SIG-M5 treated with dmso at 0.1 percent for 504 hours (cell line): Measurements from ENCODE around the gene ZNF277.

ENCODE experiments used
- DNase-seq: peaks from one replicate; lab custom pipeline; 2025; ENCODE audit not compliant: unreplicated experiment; lab: John Stamatoyannopoulos, UW

ZNF277 gene

GRCh38 chr7:112346381-112347060 is 140.0 kb downstream of the ZNF277 start:
- no peak for DNase-seq

- DNase-seq, result no peak
Measured at GRCh38 chr7:112347088-112347487, 140.6 kb downstream of the ZNF277 start.

GRCh38 chr7:112350585-112350984 is 144.1 kb downstream of the ZNF277 start:
- DNase-seq, result no peak

- no peak for DNase-seq
Measured at GRCh38 chr7:112356596-112356995, 150.1 kb downstream of the ZNF277 start.

- no peak for DNase-seq
Measured at GRCh38 chr7:112357136-112357535, 150.6 kb downstream of the ZNF277 start.

- no peak for DNase-seq
Measured at GRCh38 chr7:112358513-112358912, 152.0 kb downstream of the ZNF277 start.

GRCh38 chr7:112359086-112359485 is 152.6 kb downstream of the ZNF277 start:
- DNase-seq, result no peak

- DNase-seq, result no peak
Measured at GRCh38 chr7:112360681-112361080, 154.2 kb downstream of the ZNF277 start.

GRCh38 chr7:112361154-112361553 is 154.7 kb downstream of the ZNF277 start:
- DNase-seq, result no peak

GRCh38 chr7:112362053-112362650 is 155.7 kb downstream of the ZNF277 start:
- no peak for DNase-seq

- no peak for DNase-seq
Measured at GRCh38 chr7:112362731-112363131, 156.2 kb downstream of the ZNF277 start.

- no peak for DNase-seq
Measured at GRCh38 chr7:112364388-112364787, 157.9 kb downstream of the ZNF277 start.

- no peak for DNase-seq
Measured at GRCh38 chr7:112365551-112365950, 159.1 kb downstream of the ZNF277 start.

GRCh38 chr7:112366886-112367285 is 160.4 kb downstream of the ZNF277 start:
- DNase-seq, result no peak

GRCh38 chr7:112370436-112370835 is 163.9 kb downstream of the ZNF277 start:
- DNase-seq, result no peak

GRCh38 chr7:112371701-112372100 is 165.2 kb downstream of the ZNF277 start:
- no peak for DNase-seq

- DNase-seq, result no peak
Measured at GRCh38 chr7:112372101-112372500, 165.6 kb downstream of the ZNF277 start.

- no peak for DNase-seq
Measured at GRCh38 chr7:112377593-112377992, 171.1 kb downstream of the ZNF277 start.

GRCh38 chr7:112381311-112382091 is 175.0 kb downstream of the ZNF277 start:
- no peak for DNase-seq

- no peak for DNase-seq
Measured at GRCh38 chr7:112383671-112384417, 177.3 kb downstream of the ZNF277 start.

GRCh38 chr7:112385516-112385915 is 179.0 kb downstream of the ZNF277 start:
- no peak for DNase-seq
